Mononuclear cell (primary cell): ENCODE results near the gene CIZ1. TPM values are rescaled to one million over a fixed set of nuclear protein-coding genes. Genes with fewer than 3 reads are reported as not detected.

Experiments
- H3K27me3 ChIP-seq: 2 replicates; pipeline ENCODE4 v1.6.0; 2011; ENCODE audit warnings: low read length, control low read depth; ENCODE audit not compliant: insufficient read depth
- H3K4me1 ChIP-seq: 2 replicates; pipeline ENCODE4 v1.5.1; 2011; ENCODE audit warnings: mild to moderate bottlenecking, low read length, control low read depth; ENCODE audit not compliant: insufficient read depth
- H3K4me3 ChIP-seq: 2 replicates; pipeline ENCODE4 v1.5.1; 2011; ENCODE audit warnings: mild to moderate bottlenecking, low read length, moderate library complexity
- H3K9me3 ChIP-seq: 2 replicates; pipeline ENCODE4 v1.5.1; 2011; ENCODE audit warnings: low read depth, mild to moderate bottlenecking, control low read depth, low read length
- total RNA-seq: library from RNA; depleted of rRNA; stranded (reverse); fragments of >200 nt; gene quantifications from one replicate; pipeline ENCODE4 v1.2.3, GENCODE V29; 2012

The CIZ1 gene
- total RNA-seq, 1 donor, result 26.0 TPM

DNA sequence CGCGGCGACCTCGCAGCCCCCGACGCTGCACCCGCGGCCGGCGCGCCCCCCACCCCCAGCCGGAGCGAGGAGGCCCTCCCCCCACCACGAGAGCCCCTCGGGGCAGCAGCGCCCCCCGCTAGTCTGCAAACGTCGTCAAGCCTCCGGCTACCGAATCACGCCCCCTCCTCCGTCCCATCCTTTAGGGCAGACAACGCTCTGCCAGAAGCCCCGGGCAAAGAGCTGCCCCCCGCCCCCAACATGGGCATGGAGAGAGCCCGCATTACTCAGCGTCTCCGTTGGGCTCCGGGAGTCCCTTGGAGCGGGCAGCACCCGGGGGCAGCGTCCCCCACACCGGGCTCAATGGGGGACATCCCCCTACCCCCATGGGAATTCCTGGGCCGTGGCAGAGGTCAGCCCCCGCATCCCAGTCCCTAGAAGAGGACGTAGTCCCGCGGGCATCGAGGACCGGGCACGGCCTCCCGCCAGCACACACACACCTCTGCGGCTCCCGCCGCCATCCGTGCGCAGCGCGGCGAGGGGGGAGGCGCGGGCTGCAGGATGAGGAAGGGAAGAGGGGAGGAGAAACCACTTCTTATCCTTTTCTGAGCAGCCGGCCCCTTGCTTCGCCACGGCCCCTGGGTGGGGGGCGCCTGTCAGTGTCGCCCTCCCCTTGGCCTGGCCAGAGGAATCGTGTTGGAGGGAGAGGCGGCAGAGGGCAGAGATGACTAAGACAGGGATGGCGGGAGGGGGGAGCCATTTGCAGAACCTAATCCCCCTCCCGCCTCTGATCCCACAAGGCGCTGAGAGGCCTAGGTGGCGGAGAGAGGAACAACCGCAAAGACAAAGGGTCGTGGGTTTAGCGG, 12.6 kb upstream of the CIZ1 start:
- Histone ChIP-seq H3K4me1 (peaks cover 17% of the 10 kb centered on the region), H3K4me3 (peak overlapping the region; percentile 40), H3K9me3 (no peaks in the 10 kb centered on the region), H3K27me3 (peaks cover 12% of the 10 kb centered on the region)

DNA sequence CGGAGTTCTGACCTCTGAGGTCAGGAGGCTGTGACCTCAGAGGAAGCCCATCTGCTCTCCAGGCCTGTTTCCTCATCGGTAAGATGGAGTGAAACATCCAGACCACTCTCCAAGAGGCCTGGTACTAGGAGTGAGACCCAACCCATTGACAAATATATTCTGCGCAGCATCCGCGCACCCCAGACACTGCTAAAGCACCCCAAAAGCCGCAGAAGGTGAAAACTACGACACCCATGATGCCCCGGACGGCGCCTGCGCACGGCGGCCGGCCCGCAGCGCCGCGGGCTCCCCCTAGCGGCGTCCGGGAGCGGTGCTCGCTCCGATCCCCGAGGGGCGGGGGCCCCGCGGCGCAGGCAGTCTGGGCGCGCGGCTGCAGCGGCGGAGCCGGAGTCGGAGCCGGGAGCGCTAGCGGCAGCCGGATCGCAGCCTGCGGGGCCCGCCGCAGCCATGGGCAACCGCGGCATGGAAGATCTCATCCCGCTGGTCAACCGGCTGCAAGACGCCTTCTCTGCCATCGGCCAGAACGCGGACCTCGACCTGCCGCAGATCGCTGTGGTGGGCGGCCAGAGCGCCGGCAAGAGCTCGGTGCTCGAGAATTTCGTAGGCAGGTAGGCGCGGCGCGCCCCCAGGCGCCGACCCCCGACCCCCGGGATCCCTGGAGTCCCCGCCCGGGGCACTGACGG, 11.8 kb upstream of the CIZ1 start, which contains the start of gene DNM1:
TSS of gene DNM1 (plus strand) at position 356 of the 683 bp plus-strand sequence. CDS start at position 448, 92 bp downstream.
- Histone ChIP-seq H3K27me3 (peaks cover 12% of the 10 kb centered on the region), H3K4me3 (peak within 1 kb of the TSS; percentile 40), H3K4me1 (peaks cover 17% of the 10 kb centered on the region), H3K9me3 (no peaks in the 10 kb centered on the region)

DNA sequence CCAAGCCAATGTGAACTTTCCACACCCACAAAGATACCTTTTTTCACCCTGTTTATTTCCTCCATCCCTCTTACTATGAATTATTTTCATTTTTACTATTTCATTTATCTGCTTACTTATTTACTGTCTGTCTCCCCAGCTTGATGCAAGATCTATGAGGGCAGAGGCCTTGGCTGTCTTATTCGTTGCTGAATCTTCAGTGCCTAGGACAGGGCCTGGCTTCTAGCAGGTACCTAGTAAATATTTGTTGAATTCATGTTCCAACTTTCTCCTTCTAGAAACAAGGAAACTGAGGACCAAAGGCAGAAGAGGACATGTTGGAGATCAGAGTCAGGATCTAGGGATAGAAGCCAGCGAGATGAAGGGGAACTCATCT, 11.3 kb upstream of the CIZ1 start:
- H3K27me3 ChIP-seq, result peaks cover 12% of the 10 kb centered on the region
- H3K9me3 ChIP-seq, result no peaks in the 10 kb centered on the region
- no peak overlapping the region for H3K4me3 ChIP-seq
- peaks cover 16% of the 10 kb centered on the region for H3K4me1 ChIP-seq

DNA sequence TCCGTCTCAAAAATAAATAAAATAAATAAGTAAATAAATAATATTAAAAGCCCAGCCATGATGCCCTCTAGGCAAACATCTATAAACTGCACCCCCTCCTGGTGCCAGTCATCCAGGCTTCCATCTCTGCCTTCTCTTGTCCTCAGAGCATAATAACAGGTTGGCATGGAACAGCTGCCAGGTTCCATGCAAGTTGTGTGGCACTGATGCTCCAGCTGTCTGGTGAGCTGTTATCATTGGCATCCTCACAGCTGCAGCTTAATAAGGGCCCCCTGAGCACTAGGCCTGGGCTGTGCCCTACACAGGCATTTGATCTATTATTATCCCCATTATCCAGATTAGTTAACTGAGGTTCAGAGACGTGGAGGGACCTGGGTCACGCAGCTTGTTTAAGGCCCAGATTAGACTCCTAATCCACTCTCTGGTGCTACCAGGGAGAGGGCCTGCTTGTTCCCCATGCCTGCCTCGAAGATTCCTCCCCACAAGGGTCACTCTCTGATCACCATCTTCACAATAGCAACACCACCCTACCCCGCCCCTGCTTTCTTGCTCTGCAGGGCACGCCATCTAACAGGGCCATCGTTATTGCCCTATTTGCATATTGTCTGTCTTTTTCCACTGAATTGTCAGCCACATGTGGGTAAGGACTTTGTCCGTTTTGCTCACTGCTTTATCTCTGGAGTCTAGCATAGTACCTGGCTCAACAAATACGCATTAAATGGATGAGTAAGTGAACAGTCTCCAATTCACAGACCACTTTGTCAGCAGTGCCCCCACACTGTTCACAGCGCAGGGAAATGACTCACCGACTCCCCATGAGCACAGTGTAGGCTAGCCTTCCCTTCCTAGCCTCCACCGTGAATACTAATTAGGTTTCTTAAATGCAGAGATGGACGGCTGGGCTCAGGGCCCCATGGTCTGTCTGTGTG, 10.3 kb upstream of the CIZ1 start:
- Histone ChIP-seq H3K4me3 (no peak overlapping the region), H3K27me3 (peaks cover 12% of the 10 kb centered on the region), H3K4me1 (peaks cover 14% of the 10 kb centered on the region), H3K9me3 (no peaks in the 10 kb centered on the region)

GRCh38 chr9:128193469-128194096, 2.2 kb upstream of the CIZ1 start:
- Histone ChIP-seq H3K9me3 (no peaks in the 10 kb centered on the region), H3K4me3 (no peak overlapping the region), H3K4me1 (peaks cover 31% of the 10 kb centered on the region), H3K27me3 (no peaks in the 10 kb centered on the region)

DNA sequence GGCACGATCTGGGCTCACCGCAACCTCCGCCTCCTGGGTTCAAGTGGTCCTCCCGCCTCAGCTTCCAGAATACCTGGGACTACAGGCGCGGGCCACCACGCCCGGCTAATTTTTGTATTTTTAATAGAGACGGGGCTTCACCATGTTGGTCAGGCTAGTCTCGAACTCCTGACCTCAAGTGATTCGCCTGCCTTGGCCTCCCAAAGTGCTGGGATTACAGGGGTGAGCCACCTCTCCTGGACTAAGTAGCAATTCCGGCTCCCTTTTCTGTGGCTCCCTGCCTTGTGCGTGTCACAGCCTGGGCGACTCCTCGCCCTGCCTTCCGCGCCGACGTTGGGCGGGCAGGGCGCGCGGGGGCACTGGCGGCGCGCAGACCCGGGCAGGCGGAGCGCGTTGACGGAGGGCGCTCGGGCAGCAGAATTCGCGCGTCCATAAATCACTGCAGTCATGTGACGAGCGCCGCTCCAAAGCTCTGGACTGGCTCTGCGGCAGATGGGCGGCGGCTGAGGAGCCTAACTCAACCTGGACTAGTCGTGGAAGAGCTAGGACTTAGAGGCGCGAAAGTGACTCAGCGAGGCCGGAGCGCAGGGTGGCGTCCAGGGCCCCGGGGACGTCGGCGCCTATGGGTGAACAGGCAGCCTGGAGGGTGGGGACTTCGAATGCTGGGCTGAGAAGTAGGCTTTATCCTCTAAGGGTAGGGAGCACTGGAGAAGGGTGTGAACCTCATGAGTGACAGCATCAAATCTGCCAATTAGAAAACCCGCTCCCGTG, 1.4 kb upstream of the CIZ1 start:
- Histone ChIP-seq H3K27me3 (no peaks in the 10 kb centered on the region), H3K4me1 (peaks cover 31% of the 10 kb centered on the region), H3K9me3 (no peaks in the 10 kb centered on the region), H3K4me3 (peak overlapping the region; percentile 4)

- peak overlapping the region; percentile 66 for H3K4me3 ChIP-seq
- H3K4me1 ChIP-seq, result peaks cover 31% of the 10 kb centered on the region
- no peaks in the 10 kb centered on the region for H3K9me3 ChIP-seq
- no peaks in the 10 kb centered on the region for H3K27me3 ChIP-seq
Measured at GRCh38 chr9:128190516-128191405, 611 bp downstream of the CIZ1 start.

DNA sequence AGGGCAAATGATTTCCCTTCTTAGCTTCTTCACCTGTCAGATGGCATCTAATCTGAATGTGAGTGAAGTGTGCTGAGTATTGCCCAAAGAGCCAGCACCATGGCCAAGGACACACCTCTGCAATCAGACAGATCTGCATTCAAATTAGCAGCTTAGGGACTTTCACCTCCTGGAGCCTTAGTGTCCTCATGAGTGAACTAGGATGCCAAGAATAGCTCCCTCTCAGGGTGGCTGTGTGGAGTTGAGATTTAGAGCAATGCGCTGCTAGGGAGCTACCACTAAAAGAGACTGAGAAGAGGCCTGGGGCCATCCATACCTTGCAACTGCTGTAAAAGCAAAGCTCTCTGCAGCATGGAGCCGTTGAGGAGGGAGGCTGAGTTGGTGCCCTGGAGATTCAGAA, 1.4 kb downstream of the CIZ1 start:
- H3K4me1 ChIP-seq, result peaks cover 31% of the 10 kb centered on the region
- no peaks in the 10 kb centered on the region for H3K9me3 ChIP-seq
- H3K4me3 ChIP-seq, result no peak overlapping the region
- H3K27me3 ChIP-seq, result no peaks in the 10 kb centered on the region

GRCh38 chr9:128188209-128188608, 3.2 kb downstream of the CIZ1 start:
- H3K4me1 ChIP-seq, result peaks cover 30% of the 10 kb centered on the region
- no peaks in the 10 kb centered on the region for H3K27me3 ChIP-seq
- no peaks in the 10 kb centered on the region for H3K9me3 ChIP-seq
- H3K4me3 ChIP-seq, result no peak overlapping the region

DNA sequence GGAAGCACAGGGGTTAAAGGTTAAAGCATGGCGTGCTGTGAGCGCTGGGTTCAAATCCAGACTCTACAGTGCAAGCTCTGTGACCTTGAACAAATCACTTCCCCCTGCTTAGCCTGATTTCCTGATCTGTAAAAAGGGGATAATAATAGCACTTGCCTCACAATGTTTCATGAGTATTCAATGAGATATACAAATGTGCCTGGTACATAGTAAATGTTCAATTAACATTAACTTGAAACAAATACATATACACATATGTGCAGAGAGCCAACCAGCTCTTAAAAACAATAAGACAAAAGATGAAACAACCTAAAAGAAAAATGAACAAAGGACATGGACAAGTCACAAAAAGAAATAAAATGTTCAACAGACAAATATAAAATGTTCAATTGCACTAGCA, 4.0 kb downstream of the CIZ1 start:
- H3K9me3 ChIP-seq, result no peaks in the 10 kb centered on the region
- H3K27me3 ChIP-seq, result no peaks in the 10 kb centered on the region
- no peak overlapping the region for H3K4me3 ChIP-seq
- peaks cover 22% of the 10 kb centered on the region for H3K4me1 ChIP-seq

- Histone ChIP-seq H3K27me3 (no peaks in the 10 kb centered on the region), H3K4me3 (no peak overlapping the region), H3K4me1 (peaks cover 13% of the 10 kb centered on the region), H3K9me3 (no peaks in the 10 kb centered on the region)
Measured at GRCh38 chr9:128185979-128186965, 5.1 kb downstream of the CIZ1 start.

GRCh38 chr9:128182893-128183588, 8.3 kb downstream of the CIZ1 start:
- Histone ChIP-seq H3K4me3 (no peak overlapping the region), H3K9me3 (no peaks in the 10 kb centered on the region), H3K27me3 (no peaks in the 10 kb centered on the region), H3K4me1 (no peaks in the 10 kb centered on the region)
